WTC11 (cell line): ENCODE data around the gene DHX9. TPM values are rescaled to one million over a fixed set of nuclear protein-coding genes. Genes with fewer than 3 reads are reported as not detected.
A peak's percentile ranks its signal among the peaks of the same experiment; 100 is the strongest.

Experiments
- ATAC-seq: fragments of 200-7000 bp; cut with Tn5 transposase; 2 replicates; pipeline ENCODE4 v1.10.0; 2021; ENCODE audit warnings: mild to moderate bottlenecking, moderate library complexity
- CTCF ChIA-PET: fragments of 300-600 bp; sonication (Branson Sonifier 250); formaldehyde crosslinking; loops from one replicate; lab custom pipeline; 2021; ENCODE audit warnings: antibody characterized with exemption; lab: Charles Lee
- POLR2A ChIA-PET: fragments of 350-600 bp; sonication (Branson Sonifier 250); formaldehyde crosslinking; loops from one replicate; lab custom pipeline; 2021; ENCODE audit warnings: antibody characterized with exemption; lab: Charles Lee
- DNase-seq: peaks from one replicate; pipeline ENCODE4 v3.0.0; 2021; ENCODE audit warnings: low spot score
- H3K27ac Mint-ChIP-seq: 2 replicates; pipeline ENCODE4 v1.8.0; 2021; ENCODE audit warnings: mixed read lengths
- H3K27me3 Mint-ChIP-seq: 2 replicates; pipeline ENCODE4 v1.8.0; 2021; ENCODE audit warnings: low read depth, mild to moderate bottlenecking, moderate library complexity, mixed read lengths
- H3K36me3 Mint-ChIP-seq: 2 replicates; pipeline ENCODE4 v1.8.0; 2021; ENCODE audit warnings: mixed read lengths
- H3K4me1 Mint-ChIP-seq: 2 replicates; pipeline ENCODE4 v1.8.0; 2022; ENCODE audit warnings: mixed read lengths
- H3K4me3 Mint-ChIP-seq: 2 replicates; pipeline ENCODE4 v1.8.0; 2021; ENCODE audit warnings: mild to moderate bottlenecking, moderate library complexity, mixed read lengths
- H3K9me3 Mint-ChIP-seq: 2 replicates; pipeline ENCODE4 v1.8.0; 2021; ENCODE audit warnings: mixed read lengths
- AR ChIP-seq: fragments of 250-450 bp; sonication (Bioruptor Pico); IDR thresholded peaks from 2 replicates; pipeline ENCODE4 v1.9.0; 2021; ENCODE audit warnings: mild to moderate bottlenecking
- ATF2 ChIP-seq: sonication (generic); formaldehyde crosslinking; IDR thresholded peaks from 2 replicates; pipeline ENCODE4 v1.8.1; 2022; ENCODE audit warnings: low read depth, missing genetic modification reagents, borderline replicate concordance
- CREM ChIP-seq: sonication (generic); formaldehyde crosslinking; IDR thresholded peaks from 2 replicates; pipeline ENCODE4 v1.8.1; 2022; ENCODE audit warnings: mild to moderate bottlenecking, missing genetic modification reagents, moderate library complexity
- E2F5 ChIP-seq: sonication (generic); formaldehyde crosslinking; IDR thresholded peaks from 2 replicates; pipeline ENCODE4 v1.8.1; 2022; ENCODE audit warnings: mild to moderate bottlenecking, moderate library complexity, missing genetic modification reagents
- EMX1 ChIP-seq: fragments of 250-450 bp; sonication (Bioruptor Pico); IDR thresholded peaks from 2 replicates; pipeline ENCODE4 v1.8.0; 2021; ENCODE audit warnings: mild to moderate bottlenecking
- GRHL2 ChIP-seq: fragments of 250-450 bp; sonication (Bioruptor Pico); IDR thresholded peaks from 2 replicates; pipeline ENCODE4 v1.8.0; 2022; ENCODE audit warnings: mild to moderate bottlenecking, moderate library complexity; ENCODE audit not compliant: insufficient replicate concordance, severe bottlenecking
- HMGA2 ChIP-seq: fragments of 250-450 bp; sonication (Bioruptor Pico); IDR thresholded peaks from 2 replicates; pipeline ENCODE4 v1.4.0; 2021; ENCODE audit warnings: mild to moderate bottlenecking, moderate library complexity
- IRF2 ChIP-seq: sonication (generic); formaldehyde crosslinking; IDR thresholded peaks from 2 replicates; pipeline ENCODE4 v1.8.0; 2022; ENCODE audit warnings: low read depth, missing genetic modification reagents, borderline replicate concordance
- JAZF1 ChIP-seq: fragments of 250-450 bp; sonication (Bioruptor Pico); IDR thresholded peaks from 2 replicates; pipeline ENCODE4 v1.9.0; 2021; ENCODE audit warnings: moderate library complexity, mild to moderate bottlenecking, inconsistent platforms
- NFE2L1 ChIP-seq: sonication (generic); formaldehyde crosslinking; IDR thresholded peaks from 2 replicates; pipeline ENCODE4 v1.8.1; 2023; ENCODE audit warnings: missing genetic modification reagents
- NFYB ChIP-seq: sonication (generic); formaldehyde crosslinking; conservative IDR thresholded peaks from 2 replicates; pipeline ENCODE4 v1.8.0; 2022; ENCODE audit warnings: low read depth, missing genetic modification reagents
- SOX15 ChIP-seq: fragments of 250-450 bp; sonication (Bioruptor Pico); IDR thresholded peaks from 2 replicates; pipeline ENCODE4 v1.9.0; 2021; ENCODE audit warnings: mild to moderate bottlenecking
- ZBTB43 ChIP-seq: sonication (generic); formaldehyde crosslinking; IDR thresholded peaks from 2 replicates; pipeline ENCODE4 v1.8.1; 2023; ENCODE audit warnings: mild to moderate bottlenecking, missing genetic modification reagents
- ZMAT4 ChIP-seq: fragments of 250-450 bp; sonication (Bioruptor Pico); IDR thresholded peaks from 2 replicates; pipeline ENCODE4 v1.9.0; 2021; ENCODE audit warnings: mild to moderate bottlenecking
- ZNF219 ChIP-seq: sonication (generic); formaldehyde crosslinking; IDR thresholded peaks from 2 replicates; pipeline ENCODE4 v1.8.0; 2023; ENCODE audit warnings: missing genetic modification reagents, mild to moderate bottlenecking, borderline replicate concordance
- total RNA-seq: library from RNA; stranded (reverse); gene quantifications from 3 replicates; pipeline ENCODE4 v1.2.3, GENCODE V29; 2021
- TF ChIP-seq, protein P1 (sequence below): fragments of 250-450 bp; sonication (Bioruptor Pico); IDR thresholded peaks from 2 replicates; pipeline ENCODE4 v1.9.0; 2021; ENCODE audit warnings: mild to moderate bottlenecking, borderline replicate concordance

DHX9 gene
- total RNA-seq, 1 experiment from 2014 or later: 280 TPM

GRCh38 chr1:182889997-182890396 is 50.9 kb downstream of the DHX9 start (continued):
- TF ChIP-seq NFE2L1 (CRISPR knock-in tag) (no peak), SOX15 (CRISPR knock-in tag) (no peak), ZNF219 (CRISPR knock-in tag) (no peak), ZBTB43 (no peak), NFYB (CRISPR knock-in tag) (no peak), HMGA2 (CRISPR knock-in tag) (no peak), ZMAT4 (CRISPR knock-in tag) (0 out of 2 replicates have a peak, but pooled peaks have one; percentile 39), EMX1 (CRISPR knock-in tag) (0 out of 2 replicates have a peak, but pooled peaks have one; percentile 2), CREM (CRISPR knock-in tag) (no peak), ATF2 (CRISPR knock-in tag) (no peak)
- TF ChIP-seq, all 79 proteins: peak for 4

- TF ChIP-seq GRHL2 (no peak), IRF2 (CRISPR knock-in tag) (no peak), AR (CRISPR knock-in tag) (0 out of 2 replicates have a peak, but pooled peaks have one; percentile 6)
- no peaks in the 10 kb centered on the region for H3K27me3 Mint-ChIP-seq
- peak; percentile 49 for ATAC-seq
- ChIA-PET CTCF (no interaction called here), POLR2A (no interaction called here)
- peaks cover 29% of the 10 kb centered on the region for H3K9me3 Mint-ChIP-seq
- no peak for DNase-seq
- peaks cover 12% of the 10 kb centered on the region for H3K4me1 Mint-ChIP-seq
- peaks cover 23% of the 10 kb centered on the region for H3K36me3 Mint-ChIP-seq
- no peak overlapping the region for H3K27ac Mint-ChIP-seq
- no peak overlapping the region for H3K4me3 Mint-ChIP-seq
Observed at GRCh38 chr1:182890927-182891610, 51.9 kb downstream of the DHX9 start.

DNA sequence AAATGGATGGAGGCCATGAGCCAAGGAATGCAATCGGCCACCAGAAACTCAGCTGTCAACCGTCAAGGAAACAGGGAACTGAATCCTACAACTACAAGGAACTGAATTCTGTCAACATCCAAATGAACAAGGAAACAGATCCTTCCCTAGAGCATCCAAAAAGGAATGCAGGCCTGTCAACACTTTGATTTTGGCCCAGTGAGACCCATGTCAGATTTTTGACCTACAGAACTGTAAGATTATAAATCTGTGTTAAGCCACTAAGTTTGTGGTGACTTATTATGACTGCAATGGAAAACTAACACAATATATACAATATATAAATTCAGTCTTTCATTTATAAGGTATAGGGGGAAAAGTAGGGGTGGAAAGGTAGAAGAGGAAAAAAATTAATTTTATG is 58.5 kb downstream of the DHX9 start:
- ATAC-seq: no peak
- H3K4me3 Mint-ChIP-seq: no peak overlapping the region
- TF ChIP-seq JAZF1 (CRISPR knock-in tag) (no peak), E2F5 (no peak), AR (CRISPR knock-in tag) (no peak)
- TF ChIP-seq, protein P1, sequence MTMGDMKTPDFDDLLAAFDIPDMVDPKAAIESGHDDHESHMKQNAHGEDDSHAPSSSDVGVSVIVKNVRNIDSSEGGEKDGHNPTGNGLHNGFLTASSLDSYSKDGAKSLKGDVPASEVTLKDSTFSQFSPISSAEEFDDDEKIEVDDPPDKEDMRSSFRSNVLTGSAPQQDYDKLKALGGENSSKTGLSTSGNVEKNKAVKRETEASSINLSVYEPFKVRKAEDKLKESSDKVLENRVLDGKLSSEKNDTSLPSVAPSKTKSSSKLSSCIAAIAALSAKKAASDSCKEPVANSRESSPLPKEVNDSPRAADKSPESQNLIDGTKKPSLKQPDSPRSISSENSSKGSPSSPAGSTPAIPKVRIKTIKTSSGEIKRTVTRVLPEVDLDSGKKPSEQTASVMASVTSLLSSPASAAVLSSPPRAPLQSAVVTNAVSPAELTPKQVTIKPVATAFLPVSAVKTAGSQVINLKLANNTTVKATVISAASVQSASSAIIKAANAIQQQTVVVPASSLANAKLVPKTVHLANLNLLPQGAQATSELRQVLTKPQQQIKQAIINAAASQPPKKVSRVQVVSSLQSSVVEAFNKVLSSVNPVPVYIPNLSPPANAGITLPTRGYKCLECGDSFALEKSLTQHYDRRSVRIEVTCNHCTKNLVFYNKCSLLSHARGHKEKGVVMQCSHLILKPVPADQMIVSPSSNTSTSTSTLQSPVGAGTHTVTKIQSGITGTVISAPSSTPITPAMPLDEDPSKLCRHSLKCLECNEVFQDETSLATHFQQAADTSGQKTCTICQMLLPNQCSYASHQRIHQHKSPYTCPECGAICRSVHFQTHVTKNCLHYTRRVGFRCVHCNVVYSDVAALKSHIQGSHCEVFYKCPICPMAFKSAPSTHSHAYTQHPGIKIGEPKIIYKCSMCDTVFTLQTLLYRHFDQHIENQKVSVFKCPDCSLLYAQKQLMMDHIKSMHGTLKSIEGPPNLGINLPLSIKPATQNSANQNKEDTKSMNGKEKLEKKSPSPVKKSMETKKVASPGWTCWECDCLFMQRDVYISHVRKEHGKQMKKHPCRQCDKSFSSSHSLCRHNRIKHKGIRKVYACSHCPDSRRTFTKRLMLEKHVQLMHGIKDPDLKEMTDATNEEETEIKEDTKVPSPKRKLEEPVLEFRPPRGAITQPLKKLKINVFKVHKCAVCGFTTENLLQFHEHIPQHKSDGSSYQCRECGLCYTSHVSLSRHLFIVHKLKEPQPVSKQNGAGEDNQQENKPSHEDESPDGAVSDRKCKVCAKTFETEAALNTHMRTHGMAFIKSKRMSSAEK (CRISPR knock-in tag): no peak

More for the DNA sequence above, 58.5 kb downstream of the DHX9 start:
- Mint-ChIP-seq H3K9me3 (peaks cover 20% of the 10 kb centered on the region), H3K36me3 (no peaks in the 10 kb centered on the region; the same call in 1 of the 2 replicates), H3K27me3 (no peaks in the 10 kb centered on the region), H3K27ac (no peak overlapping the region), H3K4me1 (no peaks in the 10 kb centered on the region)
- POLR2A ChIA-PET: no interaction called here
- no peak for DNase-seq
- CTCF ChIA-PET: no interaction called here
